Uterus (tissue), 4 donors: ENCODE measurements around the gene ADGRF1. TPM values are rescaled to one million over a fixed set of nuclear protein-coding genes. Genes with fewer than 3 reads are reported as not detected.

Experiments used
- DNase-seq, 2 donors: peaks; one replicate each; pipeline ENCODE4 v3.0.0-alpha.2; 2019 to 2020
- H3K27ac ChIP-seq, 2 donors: fragments of 200-600 bp; sonication (generic); 1 replicate in 1 of 2; 2 replicates in 1 of 2; pipeline ENCODE4 v1.5.1; 2016 to 2018
- H3K27me3 ChIP-seq, 2 donors: fragments of 200-600 bp; sonication (generic); one replicate each; pipeline ENCODE4 v1.5.1; 2018 to 2019; ENCODE audit warnings: control low read depth in 1 of 2
- H3K36me3 ChIP-seq, 2 donors: fragments of 200-600 bp; sonication (generic); one replicate each; pipeline ENCODE4 v1.5.1; 2019; ENCODE audit warnings: control low read depth in 1 of 2
- H3K4me1 ChIP-seq, 2 donors: fragments of 200-600 bp; sonication (generic); one replicate each; pipeline ENCODE4 v1.5.1; 2018 to 2019; ENCODE audit warnings: control low read depth in 1 of 2
- H3K4me3 ChIP-seq, 2 donors: fragments of 200-600 bp; sonication (generic); 1 replicate in 1 of 2; 2 replicates in 1 of 2; pipeline ENCODE4 v1.5.1; 2018 to 2019; ENCODE audit warnings: mild to moderate bottlenecking in 1 of 2
- H3K9me3 ChIP-seq, 2 donors: fragments of 200-600 bp; sonication (generic); one replicate each; pipeline ENCODE4 v1.5.1; 2019; ENCODE audit warnings: control low read depth in 1 of 2
- POLR2A ChIP-seq, 2 donors: fragments of 450-650 bp; IDR thresholded peaks; one replicate each; pipeline ENCODE4 v1.6.1; 2016; ENCODE audit warnings: antibody characterized with exemption in 2 of 2, mild to moderate bottlenecking in 1 of 2, moderate library complexity in 1 of 2
- intact Hi-C: fragments of 100-400 bp; cut with DNase I; formaldehyde crosslinking; loops from one replicate; pipeline ENCODE4 v1.15.1; 2023; ENCODE audit warnings: low total_unique reads
- total RNA-seq, 4 donors: library from RNA; depleted of rRNA in 3 of 4; stranded (reverse); fragments of >200 nt in 3 of 4; gene quantifications; one replicate each; pipeline versions ENCODE4 v1.1.0 to v1.2.4, GENCODE V29; 2014 to 2023
- TF ChIP-seq, protein P1 (sequence below), 4 experiments: fragments of 200-600 bp in 2 of 4; fragments of 450-650 bp in 2 of 4; sonication (generic) in 2 of 4; IDR thresholded peaks; one replicate each; pipeline ENCODE4 v1.5.1; 2016 to 2019; ENCODE audit warnings: antibody characterized with exemption in 4 of 4, mild to moderate bottlenecking in 2 of 4, moderate library complexity in 1 of 4
- donor health status: DM: yes; HTN: yes; CAD: no.

Gene ADGRF1
- total RNA-seq, 4 donors from 2014 or later: 0.35 TPM; not detected in 3

- H3K9me3 ChIP-seq: no peaks in the 10 kb centered on the region
- intact Hi-C loops: no loop called here
- no peak overlapping the region for H3K4me3 ChIP-seq
- no peak for TF ChIP-seq POLR2A (IDR thresholded peaks at IDR 0.05)
- TF ChIP-seq, protein P1, sequence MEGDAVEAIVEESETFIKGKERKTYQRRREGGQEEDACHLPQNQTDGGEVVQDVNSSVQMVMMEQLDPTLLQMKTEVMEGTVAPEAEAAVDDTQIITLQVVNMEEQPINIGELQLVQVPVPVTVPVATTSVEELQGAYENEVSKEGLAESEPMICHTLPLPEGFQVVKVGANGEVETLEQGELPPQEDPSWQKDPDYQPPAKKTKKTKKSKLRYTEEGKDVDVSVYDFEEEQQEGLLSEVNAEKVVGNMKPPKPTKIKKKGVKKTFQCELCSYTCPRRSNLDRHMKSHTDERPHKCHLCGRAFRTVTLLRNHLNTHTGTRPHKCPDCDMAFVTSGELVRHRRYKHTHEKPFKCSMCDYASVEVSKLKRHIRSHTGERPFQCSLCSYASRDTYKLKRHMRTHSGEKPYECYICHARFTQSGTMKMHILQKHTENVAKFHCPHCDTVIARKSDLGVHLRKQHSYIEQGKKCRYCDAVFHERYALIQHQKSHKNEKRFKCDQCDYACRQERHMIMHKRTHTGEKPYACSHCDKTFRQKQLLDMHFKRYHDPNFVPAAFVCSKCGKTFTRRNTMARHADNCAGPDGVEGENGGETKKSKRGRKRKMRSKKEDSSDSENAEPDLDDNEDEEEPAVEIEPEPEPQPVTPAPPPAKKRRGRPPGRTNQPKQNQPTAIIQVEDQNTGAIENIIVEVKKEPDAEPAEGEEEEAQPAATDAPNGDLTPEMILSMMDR (IDR thresholded peaks at IDR 0.05): no peak
- no peaks in the 10 kb centered on the region for H3K36me3 ChIP-seq
- no peaks in the 10 kb centered on the region for H3K4me1 ChIP-seq
- DNase-seq: no peak
- H3K27ac ChIP-seq: no peak overlapping the region
- H3K27me3 ChIP-seq: no peaks in the 10 kb centered on the region
Measured at GRCh38 chr6:47000842-47001241, 41.3 kb downstream of the ADGRF1 start.

DNA sequence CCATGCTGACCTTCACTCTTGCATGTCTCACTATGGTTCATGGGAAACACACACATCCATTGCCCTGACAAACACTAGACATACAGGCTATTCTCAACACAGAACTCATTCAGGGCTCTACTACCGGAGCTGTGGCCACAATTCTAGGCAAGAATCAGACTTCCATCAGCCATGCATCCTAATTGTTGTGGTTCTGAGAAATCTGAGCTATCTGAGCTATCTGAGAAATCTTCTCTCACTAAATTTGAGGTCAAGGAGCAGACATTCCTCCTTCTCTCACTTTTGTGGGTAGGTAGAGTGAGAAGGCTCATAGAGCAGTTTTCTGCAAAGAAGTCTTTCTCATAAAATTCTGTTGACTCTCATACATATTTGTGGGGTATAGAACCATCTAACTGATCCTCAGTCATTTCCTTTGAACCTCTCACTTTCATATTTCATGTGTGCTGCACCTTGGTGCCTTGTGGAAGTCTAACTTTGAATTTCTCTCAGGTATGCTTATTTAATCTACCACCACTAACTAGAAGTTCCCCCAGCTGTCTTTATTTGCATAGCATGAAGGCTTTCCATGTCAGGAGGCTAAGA lies 43.6 kb downstream of the ADGRF1 start:
- Histone ChIP-seq H3K36me3 (no peaks in the 10 kb centered on the region), H3K9me3 (no peaks in the 10 kb centered on the region), H3K4me1 (no peaks in the 10 kb centered on the region), H3K4me3 (no peak overlapping the region), H3K27me3 (no peaks in the 10 kb centered on the region), H3K27ac (no peak overlapping the region)
- DNase-seq: no peak
- intact Hi-C loops: loop anchor here (10.0 kb wide), 1 partner anchor 154 kb away; no protein-coding TSS in a partner anchor
- TF ChIP-seq, protein P1 (IDR thresholded peaks at IDR 0.05): no peak
- no peak for TF ChIP-seq POLR2A (IDR thresholded peaks at IDR 0.05)

DNA sequence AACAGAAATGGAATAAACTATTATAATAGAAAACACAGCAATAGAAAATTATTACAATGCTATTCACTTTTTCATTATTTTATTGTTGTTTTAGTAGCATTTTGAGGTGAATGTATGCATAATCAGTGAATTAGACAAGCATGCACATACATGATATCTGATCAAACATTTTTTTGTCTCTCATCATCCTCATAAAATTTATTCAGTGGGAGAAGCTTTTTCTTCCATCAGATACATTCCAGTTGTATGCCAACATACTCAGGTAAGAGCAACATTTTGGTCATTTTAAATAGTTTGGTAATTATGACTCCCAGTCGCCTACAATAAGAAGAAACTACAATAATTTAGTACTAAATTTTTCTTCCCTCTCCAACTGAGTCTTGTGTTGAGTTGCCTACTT lies 44.5 kb downstream of the ADGRF1 start:
- no peaks in the 10 kb centered on the region for H3K27me3 ChIP-seq
- H3K36me3 ChIP-seq: no peaks in the 10 kb centered on the region
- no peak overlapping the region for H3K4me3 ChIP-seq
- intact Hi-C loops: loop anchor here (10.0 kb wide), 1 partner anchor 153 kb away; no protein-coding TSS in a partner anchor
- H3K4me1 ChIP-seq: no peaks in the 10 kb centered on the region
- H3K9me3 ChIP-seq: no peaks in the 10 kb centered on the region
- DNase-seq: no peak
- TF ChIP-seq POLR2A (IDR thresholded peaks at IDR 0.05): no peak
- TF ChIP-seq, protein P1 (IDR thresholded peaks at IDR 0.05): no peak
- no peak overlapping the region for H3K27ac ChIP-seq

- TF ChIP-seq, protein P1 (IDR thresholded peaks at IDR 0.05): no peak
- no peak for TF ChIP-seq POLR2A (IDR thresholded peaks at IDR 0.05)
- Histone ChIP-seq H3K27me3 (no peaks in the 10 kb centered on the region), H3K4me3 (no peak overlapping the region), H3K4me1 (no peaks in the 10 kb centered on the region), H3K27ac (no peak overlapping the region), H3K36me3 (no peaks in the 10 kb centered on the region), H3K9me3 (no peaks in the 10 kb centered on the region)
- intact Hi-C loops: loop anchor here (10.0 kb wide), 1 partner anchor 152 kb away; no protein-coding TSS in a partner anchor
- no peak for DNase-seq
Measured at GRCh38 chr6:46996860-46997641, 45.1 kb downstream of the ADGRF1 start.

GRCh38 chr6:46994933-46995332 lies 47.2 kb downstream of the ADGRF1 start:
- no peaks in the 10 kb centered on the region for H3K9me3 ChIP-seq
- H3K36me3 ChIP-seq: no peaks in the 10 kb centered on the region
- H3K27ac ChIP-seq: no peak overlapping the region
- no peak for TF ChIP-seq POLR2A (IDR thresholded peaks at IDR 0.05)
- TF ChIP-seq, protein P1 (IDR thresholded peaks at IDR 0.05): no peak
- no peak overlapping the region for H3K4me3 ChIP-seq
- no peaks in the 10 kb centered on the region for H3K4me1 ChIP-seq
- intact Hi-C loops: loop anchor here (10.0 kb wide), 1 partner anchor 150 kb away; no protein-coding TSS in a partner anchor
- no peak for DNase-seq
- H3K27me3 ChIP-seq: no peaks in the 10 kb centered on the region
